Colonic mucosa (tissue), 4 donors: ENCODE measurements around the gene SLC35F1. TPM values are rescaled to one million over a fixed set of nuclear protein-coding genes. Genes with fewer than 3 reads are reported as not detected.

Experiments used
- DNase-seq: peaks from one replicate; pipeline ENCODE4 v3.0.0-alpha.2; 2020
- H3K27ac ChIP-seq: fragments of 200-600 bp; one replicate; pipeline ENCODE4 v1.8.0; 2021
- H3K27me3 ChIP-seq: fragments of 200-600 bp; one replicate; pipeline ENCODE4 v1.8.0; 2021
- H3K36me3 ChIP-seq: fragments of 200-600 bp; one replicate; pipeline ENCODE4 v1.8.0; 2021
- H3K4me1 ChIP-seq: fragments of 200-600 bp; one replicate; pipeline ENCODE4 v1.8.0; 2021; ENCODE audit warnings: mild to moderate bottlenecking
- H3K4me3 ChIP-seq: fragments of 200-600 bp; one replicate; pipeline ENCODE4 v1.8.0; 2021
- H3K9ac ChIP-seq, 2 donors: one replicate each; pipeline ENCODE4 v1.7.0; 2013; ENCODE audit warnings: control low read depth in 2 of 2, low read depth in 2 of 2, low read length in 2 of 2
- H3K9me3 ChIP-seq: fragments of 200-600 bp; one replicate; pipeline ENCODE4 v1.8.0; 2021
- intact Hi-C: fragments of 100-400 bp; cut with DNase I; formaldehyde crosslinking; loops from one replicate; pipeline ENCODE4 v1.14.1; 2022
- total RNA-seq, 2 donors: library from RNA; stranded (reverse); fragmentation: NEBNext Ultra II Directional in 1 of 2; extraction: Animal tissue kit (Norgen Biotek cat#: 25700) in 1 of 2; gene quantifications; one replicate each; pipeline ENCODE4 v1.2.1, GENCODE V29; 2021
- TF ChIP-seq, protein P1 (sequence below): fragments of 200-600 bp; IDR thresholded peaks from one replicate; pipeline ENCODE4 v1.8.0; 2022; ENCODE audit warnings: antibody characterized with exemption, mild to moderate bottlenecking
- donor health status: healthy.
- donor health status: DM: no; HTN: no; CAD: no.
- donor health status: DM: no; HTN: no; CAD: no.

The SLC35F1 gene
- total RNA-seq, 2 donors from 2014 or later: 0.25 to 1.1 TPM

DNA sequence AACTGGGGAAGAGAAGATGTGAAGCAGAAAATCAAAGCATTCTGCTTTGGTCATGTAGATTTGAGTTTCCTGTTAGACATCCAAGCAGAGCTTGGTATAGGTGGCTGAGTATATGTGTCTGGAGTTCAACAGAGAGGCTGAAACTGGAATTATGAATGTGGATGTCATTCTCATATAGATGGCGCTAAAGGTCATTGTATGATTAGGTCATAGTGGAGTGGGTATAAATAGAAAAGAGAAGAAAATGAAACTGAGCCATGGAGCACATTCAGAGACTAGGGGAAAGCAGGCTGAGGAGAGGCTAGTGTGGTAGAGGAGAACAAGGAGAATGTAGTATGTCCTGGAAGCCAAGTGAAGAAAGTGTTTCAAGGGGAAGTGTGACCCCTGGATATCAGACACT is 345.4 kb downstream of the SLC35F1 start:
- intact Hi-C loops: no loop called here
- Histone ChIP-seq H3K27me3 (no peaks in the 10 kb centered on the region), H3K27ac (no peak overlapping the region), H3K4me1 (no peaks in the 10 kb centered on the region), H3K36me3 (no peaks in the 10 kb centered on the region), H3K4me3 (no peak overlapping the region), H3K9me3 (no peaks in the 10 kb centered on the region), H3K9ac (no peak overlapping the region)
- no peak for DNase-seq
- TF ChIP-seq, protein P1, sequence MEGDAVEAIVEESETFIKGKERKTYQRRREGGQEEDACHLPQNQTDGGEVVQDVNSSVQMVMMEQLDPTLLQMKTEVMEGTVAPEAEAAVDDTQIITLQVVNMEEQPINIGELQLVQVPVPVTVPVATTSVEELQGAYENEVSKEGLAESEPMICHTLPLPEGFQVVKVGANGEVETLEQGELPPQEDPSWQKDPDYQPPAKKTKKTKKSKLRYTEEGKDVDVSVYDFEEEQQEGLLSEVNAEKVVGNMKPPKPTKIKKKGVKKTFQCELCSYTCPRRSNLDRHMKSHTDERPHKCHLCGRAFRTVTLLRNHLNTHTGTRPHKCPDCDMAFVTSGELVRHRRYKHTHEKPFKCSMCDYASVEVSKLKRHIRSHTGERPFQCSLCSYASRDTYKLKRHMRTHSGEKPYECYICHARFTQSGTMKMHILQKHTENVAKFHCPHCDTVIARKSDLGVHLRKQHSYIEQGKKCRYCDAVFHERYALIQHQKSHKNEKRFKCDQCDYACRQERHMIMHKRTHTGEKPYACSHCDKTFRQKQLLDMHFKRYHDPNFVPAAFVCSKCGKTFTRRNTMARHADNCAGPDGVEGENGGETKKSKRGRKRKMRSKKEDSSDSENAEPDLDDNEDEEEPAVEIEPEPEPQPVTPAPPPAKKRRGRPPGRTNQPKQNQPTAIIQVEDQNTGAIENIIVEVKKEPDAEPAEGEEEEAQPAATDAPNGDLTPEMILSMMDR: no peak

DNA sequence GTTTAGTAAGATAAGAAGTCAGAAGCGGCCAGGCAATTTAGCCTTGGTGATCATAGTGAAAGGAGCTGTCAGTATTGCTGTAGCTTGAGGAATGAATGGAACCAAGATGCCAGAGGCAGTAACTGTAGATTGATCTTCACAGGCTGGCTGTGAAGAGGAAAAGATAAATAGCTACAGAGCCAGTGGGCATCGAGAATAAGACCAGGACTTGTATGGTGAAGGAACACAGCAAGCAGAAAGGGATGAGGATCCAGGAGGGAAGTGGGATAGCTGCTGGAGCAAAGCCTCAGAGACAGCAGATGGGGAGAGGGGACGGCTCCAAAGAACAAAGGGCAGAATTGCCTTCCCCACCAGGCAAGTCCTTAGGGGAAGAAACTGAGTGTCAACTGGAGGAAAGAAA is 346.7 kb downstream of the SLC35F1 start:
- H3K4me3 ChIP-seq: no peak overlapping the region
- no peaks in the 10 kb centered on the region for H3K4me1 ChIP-seq
- DNase-seq: no peak
- TF ChIP-seq, protein P1: no peak
- no peak overlapping the region for H3K27ac ChIP-seq
- H3K9ac ChIP-seq: no peak overlapping the region
- intact Hi-C loops: no loop called here
- H3K9me3 ChIP-seq: no peaks in the 10 kb centered on the region
- H3K27me3 ChIP-seq: no peaks in the 10 kb centered on the region
- H3K36me3 ChIP-seq: no peaks in the 10 kb centered on the region

DNA sequence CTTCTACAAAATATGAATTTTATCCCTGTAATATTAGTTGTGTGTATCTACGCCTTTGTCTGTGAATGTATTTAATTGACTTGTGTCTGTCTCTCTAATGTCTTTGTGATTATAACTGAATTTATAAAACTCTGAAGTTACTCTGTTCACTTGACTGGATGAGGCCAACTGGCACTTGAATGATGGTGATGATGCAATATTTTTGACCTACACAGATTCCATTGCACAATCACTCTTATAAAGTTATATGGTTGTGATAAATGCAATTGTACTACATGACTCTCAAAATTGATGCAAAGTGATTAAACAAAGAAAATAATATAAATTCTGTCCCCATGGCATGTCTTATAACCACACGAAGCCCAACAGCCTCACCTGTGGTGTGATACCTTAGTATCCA is 353.8 kb downstream of the SLC35F1 start:
- no peaks in the 10 kb centered on the region for H3K9me3 ChIP-seq
- no peak for DNase-seq
- H3K9ac ChIP-seq: no peak overlapping the region
- no peaks in the 10 kb centered on the region for H3K27me3 ChIP-seq
- H3K4me3 ChIP-seq: no peak overlapping the region
- H3K27ac ChIP-seq: no peak overlapping the region
- intact Hi-C loops: no loop called here
- H3K36me3 ChIP-seq: no peaks in the 10 kb centered on the region
- TF ChIP-seq, protein P1: no peak
- H3K4me1 ChIP-seq: no peaks in the 10 kb centered on the region

DNA sequence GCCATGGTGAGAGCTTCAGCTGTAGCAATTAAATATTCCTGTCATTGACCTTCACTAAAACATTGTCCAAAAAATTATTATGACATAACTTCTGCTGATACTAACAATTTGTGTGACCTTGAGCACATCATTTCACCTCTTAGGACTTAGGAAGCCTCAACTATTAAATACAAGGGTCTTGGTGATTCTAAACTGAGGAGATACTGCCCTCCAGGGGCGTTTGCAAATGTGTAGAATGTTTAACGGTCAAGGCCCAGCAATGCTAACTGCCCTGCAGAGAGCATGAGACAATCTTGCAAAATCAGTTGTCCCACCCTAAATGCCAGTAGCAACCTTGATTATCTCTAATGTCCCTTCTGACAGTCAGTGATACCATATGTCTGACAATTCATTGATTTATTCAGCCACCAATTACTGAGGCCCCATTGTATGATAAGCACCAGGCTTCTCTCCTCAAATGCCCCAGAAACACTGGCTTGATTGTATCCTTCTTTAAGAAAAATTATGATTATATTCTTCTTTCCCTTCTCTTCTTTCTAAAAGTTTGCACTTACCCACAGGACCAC is 356.9 kb downstream of the SLC35F1 start:
- H3K36me3 ChIP-seq: no peaks in the 10 kb centered on the region
- intact Hi-C loops: no loop called here
- H3K4me1 ChIP-seq: no peaks in the 10 kb centered on the region
- TF ChIP-seq, protein P1: no peak
- no peak for DNase-seq
- H3K27me3 ChIP-seq: no peaks in the 10 kb centered on the region
- no peak overlapping the region for H3K4me3 ChIP-seq
- no peak overlapping the region for H3K27ac ChIP-seq
- no peaks in the 10 kb centered on the region for H3K9me3 ChIP-seq
- no peak overlapping the region for H3K9ac ChIP-seq

- no peaks in the 10 kb centered on the region for H3K4me1 ChIP-seq
- TF ChIP-seq, protein P1: no peak
- no peaks in the 10 kb centered on the region for H3K9me3 ChIP-seq
These were observed 362.6 kb downstream of the SLC35F1 start for GRCh38 chr6:118269659-118270058.

More at GRCh38 chr6:118269659-118270058, 362.6 kb downstream of the SLC35F1 start:
- H3K36me3 ChIP-seq: no peaks in the 10 kb centered on the region
- H3K27me3 ChIP-seq: no peaks in the 10 kb centered on the region
- intact Hi-C loops: no loop called here
- no peak for DNase-seq
- no peak overlapping the region for H3K9ac ChIP-seq
- H3K27ac ChIP-seq: no peak overlapping the region
- H3K4me3 ChIP-seq: no peak overlapping the region
